ENCODE measurements around the gene EVC2.

Gene EVC2

GRCh38 chr4:5721923-5722322 lies 13.6 kb upstream of the EVC2 start:
- Histone ChIP-seq H3K9me3 (ENCODE audit: control insufficient read depth, low read length) (no peaks in the 10 kb centered on the region), H3K4me1 (ENCODE audit: control insufficient read depth, insufficient read depth, low read length, poor library complexity, severe bottlenecking) (no peaks in the 10 kb centered on the region), H3K36me3 (ENCODE audit: control insufficient read depth, insufficient read depth, low read length) (peaks cover 45% of the 10 kb centered on the region), H3K27ac (ENCODE audit: low read depth, low read length, severe bottlenecking) (no peak overlapping the region), H3K4me3 (ENCODE audit: extremely low read depth, insufficient read depth, low read length, poor library complexity, severe bottlenecking) (no peak overlapping the region)
- whole genome bisulfite sequencing, 2 experiments (ENCODE audit: insufficient coverage in 2 of 2): 90 to 96% methylated on average over 4 to 5 of the region's 5 CpGs

DNA sequence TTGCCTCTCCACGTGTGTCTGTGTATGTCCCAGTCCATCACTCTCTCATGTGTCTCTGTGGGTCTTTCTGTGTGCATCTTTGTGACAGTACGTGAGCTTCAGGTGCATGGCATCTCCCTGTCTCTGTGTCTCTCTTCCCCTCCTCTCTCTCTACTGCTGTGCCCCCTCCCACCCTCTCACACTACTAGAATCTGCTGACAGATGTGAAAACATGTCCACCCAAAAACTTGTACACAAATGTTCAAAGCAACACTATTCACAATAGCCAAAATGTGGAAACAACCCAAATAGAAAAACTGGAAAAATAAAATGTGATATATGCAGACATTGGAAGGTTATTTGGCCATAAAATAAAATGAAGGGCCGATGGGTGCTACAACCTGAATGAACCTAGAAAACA lies 12.6 kb upstream of the EVC2 start:
- Histone ChIP-seq H3K4me1 (ENCODE audit: control insufficient read depth, insufficient read depth, low read length, poor library complexity, severe bottlenecking) (no peaks in the 10 kb centered on the region), H3K36me3 (ENCODE audit: control insufficient read depth, insufficient read depth, low read length) (peaks cover 42% of the 10 kb centered on the region), H3K27ac (ENCODE audit: low read depth, low read length, severe bottlenecking) (no peak overlapping the region), H3K4me3 (ENCODE audit: extremely low read depth, insufficient read depth, low read length, poor library complexity, severe bottlenecking) (no peak overlapping the region), H3K9me3 (ENCODE audit: control insufficient read depth, low read length) (no peaks in the 10 kb centered on the region)
- WGBS, 2 experiments (ENCODE audit: insufficient coverage in 2 of 2): 89 to 95% methylated on average over 2 to 3 of the region's 3 CpGs

DNA sequence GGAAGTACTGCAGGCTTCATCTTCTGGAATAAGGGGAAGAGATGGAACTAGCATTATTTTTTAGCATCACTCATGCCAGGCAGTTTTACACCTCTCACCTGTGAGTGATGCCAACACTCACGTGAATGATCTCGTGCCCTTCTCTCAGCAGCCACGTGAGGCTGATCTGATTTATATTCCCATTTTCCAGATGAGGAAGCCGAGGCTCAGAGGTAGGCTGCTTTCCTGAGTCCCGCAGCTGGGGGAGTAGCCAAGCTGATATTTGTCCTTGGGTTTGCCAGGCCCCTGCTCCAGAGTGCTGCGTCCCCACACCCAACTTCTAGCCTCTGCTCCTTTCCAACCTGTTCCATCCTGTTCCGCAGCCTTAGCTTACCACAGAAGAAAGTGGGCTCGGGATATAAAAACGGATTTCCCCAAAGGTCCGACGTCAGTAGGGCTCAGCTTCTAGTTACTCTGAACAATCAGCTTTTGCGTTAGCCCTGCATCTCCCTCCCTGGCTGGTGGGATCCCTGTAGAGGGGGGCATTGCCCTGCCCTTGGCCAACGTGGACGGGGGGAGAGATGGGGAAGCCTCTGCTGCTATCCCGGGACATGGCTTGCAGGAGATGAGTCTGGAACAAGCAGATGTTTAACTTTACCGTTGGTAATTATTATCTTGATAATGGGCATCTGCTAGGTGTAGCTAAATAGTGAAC lies 11.9 kb upstream of the EVC2 start:
- no peak overlapping the region for H3K27ac ChIP-seq (ENCODE audit: low read depth, low read length, severe bottlenecking)
- no peaks in the 10 kb centered on the region for H3K4me1 ChIP-seq (ENCODE audit: control insufficient read depth, insufficient read depth, low read length, poor library complexity, severe bottlenecking)
- peaks cover 39% of the 10 kb centered on the region for H3K36me3 ChIP-seq (ENCODE audit: control insufficient read depth, insufficient read depth, low read length)
- no peak overlapping the region for H3K4me3 ChIP-seq (ENCODE audit: extremely low read depth, insufficient read depth, low read length, poor library complexity, severe bottlenecking)
- H3K9me3 ChIP-seq (ENCODE audit: control insufficient read depth, low read length): peaks cover under 1% of the 10 kb centered on the region
- 94 to 95% methylated on average over 14 to 15 of the region's 16 CpGs for WGBS, 2 experiments (ENCODE audit: insufficient coverage in 2 of 2)

GRCh38 chr4:5719350-5720055 lies 11.1 kb upstream of the EVC2 start:
- Histone ChIP-seq H3K4me1 (ENCODE audit: control insufficient read depth, insufficient read depth, low read length, poor library complexity, severe bottlenecking) (no peaks in the 10 kb centered on the region), H3K27ac (ENCODE audit: low read depth, low read length, severe bottlenecking) (no peak overlapping the region), H3K36me3 (ENCODE audit: control insufficient read depth, insufficient read depth, low read length) (peaks cover 32% of the 10 kb centered on the region), H3K9me3 (ENCODE audit: control insufficient read depth, low read length) (peaks cover 7% of the 10 kb centered on the region), H3K4me3 (ENCODE audit: extremely low read depth, insufficient read depth, low read length, poor library complexity, severe bottlenecking) (no peak overlapping the region)
- WGBS, 2 experiments (ENCODE audit: insufficient coverage in 2 of 2): 82 to 90% methylated on average over 5 of the region's 7 CpGs

- H3K27ac ChIP-seq (ENCODE audit: low read depth, low read length, severe bottlenecking): no peak overlapping the region
- peaks cover 10% of the 10 kb centered on the region for H3K9me3 ChIP-seq (ENCODE audit: control insufficient read depth, low read length)
- H3K4me1 ChIP-seq (ENCODE audit: control insufficient read depth, insufficient read depth, low read length, poor library complexity, severe bottlenecking): no peaks in the 10 kb centered on the region
- no peak overlapping the region for H3K4me3 ChIP-seq (ENCODE audit: extremely low read depth, insufficient read depth, low read length, poor library complexity, severe bottlenecking)
- H3K36me3 ChIP-seq (ENCODE audit: control insufficient read depth, insufficient read depth, low read length): peaks cover 28% of the 10 kb centered on the region
- WGBS, 2 experiments (ENCODE audit: insufficient coverage in 2 of 2): 88 to 96% methylated on average over 2 to 3 of the region's 4 CpGs
Observed at GRCh38 chr4:5718411-5718810, 10.1 kb upstream of the EVC2 start.

DNA sequence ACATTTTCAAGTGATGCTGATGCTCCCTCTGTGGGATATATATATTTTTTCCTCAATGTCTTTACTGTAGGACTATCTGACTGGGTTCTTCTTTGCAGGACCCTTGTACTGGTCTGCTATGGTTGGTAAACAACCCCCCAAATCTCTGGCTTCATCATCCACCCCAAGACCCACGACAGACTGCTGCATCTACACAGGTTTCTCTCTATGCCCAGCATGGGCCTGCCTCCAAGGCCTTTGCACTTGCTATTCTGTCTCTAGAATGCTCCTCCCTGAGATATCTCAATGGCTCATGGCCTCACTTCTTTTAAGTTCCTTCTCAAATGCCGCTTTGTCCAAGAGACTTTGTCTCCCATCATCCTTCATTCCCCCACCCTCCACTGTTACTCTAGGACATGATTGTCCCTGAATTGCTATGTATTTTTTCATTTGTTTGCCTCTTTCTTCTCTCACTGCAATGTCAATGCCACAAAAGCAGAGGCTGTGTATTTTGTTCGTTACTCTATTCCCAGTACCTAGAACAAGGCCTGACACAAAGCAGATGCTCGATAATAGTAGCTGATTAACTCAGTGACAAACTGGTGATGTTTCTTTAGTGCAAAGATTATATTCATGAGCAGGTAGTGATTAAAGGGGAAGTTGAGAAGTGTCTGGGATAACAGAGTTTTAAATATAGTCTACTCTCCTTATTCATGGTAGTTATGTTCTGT lies 9.2 kb upstream of the EVC2 start:
- Histone ChIP-seq H3K4me1 (ENCODE audit: control insufficient read depth, insufficient read depth, low read length, poor library complexity, severe bottlenecking) (no peaks in the 10 kb centered on the region), H3K9me3 (ENCODE audit: control insufficient read depth, low read length) (peaks cover 10% of the 10 kb centered on the region), H3K36me3 (ENCODE audit: control insufficient read depth, insufficient read depth, low read length) (peaks cover 26% of the 10 kb centered on the region), H3K27ac (ENCODE audit: low read depth, low read length, severe bottlenecking) (no peak overlapping the region), H3K4me3 (ENCODE audit: extremely low read depth, insufficient read depth, low read length, poor library complexity, severe bottlenecking) (no peak overlapping the region)
- 88 to 93% methylated on average over 2 to 4 of the region's 4 CpGs for WGBS, 2 experiments (ENCODE audit: insufficient coverage in 2 of 2)

DNA sequence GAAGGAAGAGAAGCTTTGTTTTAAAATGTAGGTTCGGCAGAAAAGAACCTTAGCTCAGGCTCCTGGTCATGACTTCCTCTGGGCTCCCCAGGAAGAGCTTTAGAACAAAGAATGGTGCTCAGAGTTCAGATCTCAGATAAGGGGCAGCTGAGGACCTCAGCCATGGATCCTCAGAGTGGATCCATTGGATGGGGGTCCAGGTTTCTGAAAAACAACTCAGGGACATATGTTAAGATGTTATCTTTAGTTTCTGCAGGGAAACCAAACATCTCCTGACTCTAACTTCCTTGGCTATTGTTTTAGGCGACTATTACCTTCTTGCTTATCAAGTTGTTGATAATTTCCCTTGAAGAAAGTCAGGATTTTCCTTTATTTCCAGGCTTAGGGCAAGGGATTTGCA lies 8.0 kb upstream of the EVC2 start:
- Histone ChIP-seq H3K36me3 (ENCODE audit: control insufficient read depth, insufficient read depth, low read length) (peaks cover 25% of the 10 kb centered on the region), H3K4me3 (ENCODE audit: extremely low read depth, insufficient read depth, low read length, poor library complexity, severe bottlenecking) (no peak overlapping the region), H3K9me3 (ENCODE audit: control insufficient read depth, low read length) (peaks cover 10% of the 10 kb centered on the region), H3K27ac (ENCODE audit: low read depth, low read length, severe bottlenecking) (no peak overlapping the region), H3K4me1 (ENCODE audit: control insufficient read depth, insufficient read depth, low read length, poor library complexity, severe bottlenecking) (no peaks in the 10 kb centered on the region)
- 71 to 83% methylated on average over 1 of the region's 2 CpGs for WGBS, 2 experiments (ENCODE audit: insufficient coverage in 2 of 2)

GRCh38 chr4:5715357-5715756 lies 7.0 kb upstream of the EVC2 start:
- Histone ChIP-seq H3K4me3 (ENCODE audit: extremely low read depth, insufficient read depth, low read length, poor library complexity, severe bottlenecking) (no peak overlapping the region), H3K36me3 (ENCODE audit: control insufficient read depth, insufficient read depth, low read length) (peaks cover 20% of the 10 kb centered on the region), H3K4me1 (ENCODE audit: control insufficient read depth, insufficient read depth, low read length, poor library complexity, severe bottlenecking) (peaks cover 4% of the 10 kb centered on the region), H3K9me3 (ENCODE audit: control insufficient read depth, low read length) (peaks cover 10% of the 10 kb centered on the region), H3K27ac (ENCODE audit: low read depth, low read length, severe bottlenecking) (no peak overlapping the region)
- 0% methylated on average over 1 of the region's 2 CpGs for WGBS, 2 experiments (ENCODE audit: insufficient coverage in 2 of 2)

GRCh38 chr4:5713861-5714260 lies 5.5 kb upstream of the EVC2 start:
- Histone ChIP-seq H3K27ac (ENCODE audit: low read depth, low read length, severe bottlenecking) (no peak overlapping the region), H3K4me1 (ENCODE audit: control insufficient read depth, insufficient read depth, low read length, poor library complexity, severe bottlenecking) (peaks cover 6% of the 10 kb centered on the region), H3K9me3 (ENCODE audit: control insufficient read depth, low read length) (peaks cover 10% of the 10 kb centered on the region), H3K36me3 (ENCODE audit: control insufficient read depth, insufficient read depth, low read length) (peaks cover 7% of the 10 kb centered on the region), H3K4me3 (ENCODE audit: extremely low read depth, insufficient read depth, low read length, poor library complexity, severe bottlenecking) (no peak overlapping the region)
- WGBS, 2 experiments (ENCODE audit: insufficient coverage in 2 of 2): 75 to 100% methylated on average over 5 of the region's 6 CpGs

GRCh38 chr4:5712931-5713330 lies 4.6 kb upstream of the EVC2 start:
- Histone ChIP-seq H3K9me3 (ENCODE audit: control insufficient read depth, low read length) (peaks cover 10% of the 10 kb centered on the region), H3K27ac (ENCODE audit: low read depth, low read length, severe bottlenecking) (no peak overlapping the region), H3K4me3 (ENCODE audit: extremely low read depth, insufficient read depth, low read length, poor library complexity, severe bottlenecking) (no peak overlapping the region), H3K36me3 (ENCODE audit: control insufficient read depth, insufficient read depth, low read length) (no peaks in the 10 kb centered on the region), H3K4me1 (ENCODE audit: control insufficient read depth, insufficient read depth, low read length, poor library complexity, severe bottlenecking) (peaks cover 7% of the 10 kb centered on the region)
- 100% methylated on average over 2 of the region's 3 CpGs for WGBS, 2 experiments (ENCODE audit: insufficient coverage in 2 of 2)

Data from mesodermal cell (in vitro differentiated cells).